Sigmoid colon (tissue), 4 donors: ENCODE data around the gene CNOT10.

Experiments used
- EP300 ChIP-seq, 4 donors: sonication (generic); formaldehyde crosslinking; IDR thresholded peaks; one replicate each; pipeline ENCODE4 v1.6.1; 2017; ENCODE audit warnings: antibody characterized with exemption in 4 of 4
- POLR2A ChIP-seq, 2 donors: fragments of 450-650 bp; IDR thresholded peaks; one replicate each; pipeline ENCODE4 v1.6.1; 2016; ENCODE audit warnings: antibody characterized with exemption in 2 of 2, mild to moderate bottlenecking in 2 of 2, moderate library complexity in 2 of 2
- POLR2AphosphoS5 ChIP-seq, 4 donors: sonication (generic); formaldehyde crosslinking; IDR thresholded peaks; one replicate each; pipeline ENCODE4 v1.6.1; 2017; ENCODE audit warnings: antibody characterized with exemption in 4 of 4
- TF ChIP-seq, protein P1 (sequence below), 4 experiments: fragments of 450-650 bp in 3 of 4; fragments of 200-600 bp in 1 of 4; IDR thresholded peaks; one replicate each; pipeline ENCODE4 v1.5.1; 2016 to 2019; ENCODE audit warnings: antibody characterized with exemption in 4 of 4, mild to moderate bottlenecking in 3 of 4, moderate library complexity in 2 of 4

DNA sequence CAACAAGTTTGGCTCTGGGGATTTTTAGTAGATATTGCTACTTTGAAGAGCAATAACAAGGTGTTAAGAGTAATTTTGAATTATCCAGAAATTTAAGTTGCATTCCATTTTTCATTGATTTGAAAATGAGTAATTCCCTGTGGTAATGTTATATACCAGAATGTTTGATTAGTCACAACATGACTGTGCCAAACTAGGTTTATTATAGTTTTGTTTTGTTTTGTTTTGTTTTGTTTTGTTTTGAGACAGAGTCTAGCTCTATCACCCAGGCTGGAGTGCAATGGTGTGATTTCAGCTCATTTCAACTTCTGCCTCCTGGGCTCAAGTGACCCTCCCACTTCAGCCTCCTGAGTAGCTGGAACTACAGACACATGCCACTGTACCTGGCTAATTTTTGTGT is 40.7 kb downstream of the CNOT10 start:
- TF ChIP-seq, protein P1, sequence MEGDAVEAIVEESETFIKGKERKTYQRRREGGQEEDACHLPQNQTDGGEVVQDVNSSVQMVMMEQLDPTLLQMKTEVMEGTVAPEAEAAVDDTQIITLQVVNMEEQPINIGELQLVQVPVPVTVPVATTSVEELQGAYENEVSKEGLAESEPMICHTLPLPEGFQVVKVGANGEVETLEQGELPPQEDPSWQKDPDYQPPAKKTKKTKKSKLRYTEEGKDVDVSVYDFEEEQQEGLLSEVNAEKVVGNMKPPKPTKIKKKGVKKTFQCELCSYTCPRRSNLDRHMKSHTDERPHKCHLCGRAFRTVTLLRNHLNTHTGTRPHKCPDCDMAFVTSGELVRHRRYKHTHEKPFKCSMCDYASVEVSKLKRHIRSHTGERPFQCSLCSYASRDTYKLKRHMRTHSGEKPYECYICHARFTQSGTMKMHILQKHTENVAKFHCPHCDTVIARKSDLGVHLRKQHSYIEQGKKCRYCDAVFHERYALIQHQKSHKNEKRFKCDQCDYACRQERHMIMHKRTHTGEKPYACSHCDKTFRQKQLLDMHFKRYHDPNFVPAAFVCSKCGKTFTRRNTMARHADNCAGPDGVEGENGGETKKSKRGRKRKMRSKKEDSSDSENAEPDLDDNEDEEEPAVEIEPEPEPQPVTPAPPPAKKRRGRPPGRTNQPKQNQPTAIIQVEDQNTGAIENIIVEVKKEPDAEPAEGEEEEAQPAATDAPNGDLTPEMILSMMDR (IDR thresholded peaks at IDR 0.05) = no peak
- TF ChIP-seq POLR2A (IDR thresholded peaks at IDR 0.05) = no peak
- no peak for TF ChIP-seq EP300 (IDR thresholded peaks at IDR 0.05)
- TF ChIP-seq POLR2AphosphoS5 (IDR thresholded peaks at IDR 0.05) = no peak
